H1 (cell line): ENCODE measurements around the gene CYP2E1. TPM values are rescaled to one million over a fixed set of nuclear protein-coding genes. Genes with fewer than 3 reads are reported as not detected.
"Not testable (repeated sequence)": the region's sequence is repeated elsewhere in the genome, so short reads cannot be mapped to it uniquely, and the experiment has no call there.

ENCODE experiments used
- CTCF ChIA-PET: fragments of 300-600 bp; sonication (Branson Sonifier 250); formaldehyde crosslinking; loops from one replicate; lab custom pipeline; 2021; ENCODE audit not compliant: partially characterized antibody; lab: Charles Lee
- POLR2A ChIA-PET: fragments of 300-600 bp; sonication (Branson Sonifier 250); formaldehyde crosslinking; loops from one replicate; lab custom pipeline; 2021; ENCODE audit warnings: inconsistent platforms; ENCODE audit not compliant: partially characterized antibody; lab: Charles Lee
- DNase-seq, 2 experiments: peaks; one replicate each; pipeline versions ENCODE4 v3.0.0 to v3.0.0-alpha.2; 2010 to 2022; ENCODE audit warnings: low spot score in 2 of 2, low read depth in 1 of 2, mixed read lengths in 1 of 2
- FAIRE-seq: peaks from 2 replicates; lab custom pipeline; 2011; peaks lifted over from hg19 to GRCh38; lab: Jason Lieb, UNC
- H2AFZ ChIP-seq: 2 replicates; pipeline ENCODE4 v1.8.1; 2012; ENCODE audit warnings: low read length, inconsistent platforms
- H2AK5ac ChIP-seq: 2 replicates; pipeline ENCODE4 v1.6.1; 2013; ENCODE audit warnings: low read depth, low read length
- H2BK120ac ChIP-seq: replicated peaks from 2 replicates; pipeline ENCODE3; 2013; ENCODE audit warnings: low read depth, low read length, inconsistent platforms
- H2BK12ac ChIP-seq: 2 replicates; pipeline ENCODE4 v1.6.1; 2013; ENCODE audit warnings: low read depth, low read length
- H2BK15ac ChIP-seq: 2 replicates; pipeline ENCODE4 v1.6.1; 2013; ENCODE audit warnings: low read length
- H2BK20ac ChIP-seq: 2 replicates; pipeline ENCODE4 v1.6.1; 2013; ENCODE audit warnings: low read length
- H2BK5ac ChIP-seq: 2 replicates; pipeline ENCODE4 v1.6.1; 2013; ENCODE audit warnings: low read depth, low read length
- H3K14ac ChIP-seq: 2 replicates; pipeline ENCODE4 v1.6.1; 2013; ENCODE audit warnings: inconsistent platforms; ENCODE audit not compliant: insufficient read length
- H3K18ac ChIP-seq: 2 replicates; pipeline ENCODE4 v1.6.1; 2013; ENCODE audit warnings: low read length; ENCODE audit errors: extremely low read depth
- H3K23ac ChIP-seq: 2 replicates; pipeline ENCODE4 v1.6.1; 2013; ENCODE audit warnings: inconsistent platforms; ENCODE audit not compliant: insufficient read length
- H3K23me2 ChIP-seq: 2 replicates; pipeline ENCODE4 v1.6.1; 2013; ENCODE audit warnings: low read depth, low read length
- H3K27ac ChIP-seq: 2 replicates; pipeline ENCODE4 v1.6.1; 2011; ENCODE audit warnings: low read depth, low read length, inconsistent platforms
- H3K27me3 ChIP-seq, 4 experiments: replicated peaks in 1 of 4; 1 replicate in 1 of 4; 2 replicates in 3 of 4; pipeline versions ENCODE4 v1.6.1 to v1.8.1; 2011 to 2013; ENCODE audit warnings: low read length in 3 of 4, mild to moderate bottlenecking in 3 of 4, inconsistent platforms in 2 of 4, mixed read lengths in 2 of 4, moderate library complexity in 1 of 4; ENCODE audit not compliant: control insufficient read depth in 3 of 4, insufficient read depth in 3 of 4; ENCODE audit errors: extremely low read depth in 1 of 4
- H3K36me3 ChIP-seq, 4 experiments: 2 replicates each; pipeline versions ENCODE4 v1.6.1 to v1.8.1; 2011 to 2013; ENCODE audit warnings: mild to moderate bottlenecking in 4 of 4, low read length in 3 of 4, moderate library complexity in 2 of 4, control low read depth in 1 of 4, inconsistent platforms in 1 of 4; ENCODE audit not compliant: insufficient read depth in 4 of 4, control insufficient read depth in 2 of 4
- H3K4ac ChIP-seq: replicated peaks from 2 replicates; pipeline ENCODE3; 2013; ENCODE audit warnings: low read length, low read depth, mixed read lengths, inconsistent platforms; ENCODE audit not compliant: insufficient read length
- H3K4me1 ChIP-seq, 4 experiments: replicated peaks in 1 of 4; 1 replicate in 1 of 4; 2 replicates in 3 of 4; pipeline versions ENCODE4 v1.6.1 to v1.8.1; 2011 to 2013; ENCODE audit warnings: low read length in 3 of 4, inconsistent platforms in 2 of 4, mixed read lengths in 1 of 4; ENCODE audit not compliant: insufficient read depth in 4 of 4, control insufficient read depth in 3 of 4
- H3K4me2 ChIP-seq, 2 experiments: 2 replicates each; pipeline versions ENCODE4 v1.6.1 to v1.8.1; 2011 to 2013; ENCODE audit warnings: low read depth in 2 of 2, low read length in 2 of 2, control low read depth in 1 of 2, inconsistent platforms in 1 of 2, mild to moderate bottlenecking in 1 of 2; ENCODE audit not compliant: insufficient read depth in 1 of 2
- H3K4me3 ChIP-seq, 4 experiments: fragments of 200-600, 300-600 bp in 1 of 4; sonication (generic), shearing (Covaris generic), sonication (Bioruptor Twin) in 1 of 4; 2 replicates each; pipeline versions ENCODE4 v1.5.1 to v1.8.1; 2011 to 2016; ENCODE audit warnings: low read length in 4 of 4, low read depth in 3 of 4, control low read depth in 2 of 4, inconsistent platforms in 2 of 4, mild to moderate bottlenecking in 2 of 4, mixed read lengths in 1 of 4, moderate library complexity in 1 of 4; ENCODE audit not compliant: insufficient read depth in 2 of 4; ENCODE audit errors: extremely low read depth in 1 of 4
- H3K56ac ChIP-seq: replicated peaks from 2 replicates; pipeline ENCODE3; 2013; ENCODE audit warnings: low read depth, mild to moderate bottlenecking, mixed read lengths, low read length, inconsistent platforms; ENCODE audit not compliant: insufficient read length
- H3K79me1 ChIP-seq: 2 replicates; pipeline ENCODE4 v1.6.1; 2013; ENCODE audit warnings: low read depth, low read length, control low read depth
- H3K79me2 ChIP-seq, 2 experiments: 2 replicates each; pipeline versions ENCODE4 v1.6.1 to v1.8.1; 2012 to 2013; ENCODE audit warnings: low read length in 2 of 2, mild to moderate bottlenecking in 2 of 2, inconsistent platforms in 1 of 2; ENCODE audit not compliant: insufficient read depth in 2 of 2, control insufficient read depth in 1 of 2
- H3K9ac ChIP-seq, 4 experiments: replicated peaks in 1 of 4; 1 replicate in 1 of 4; 2 replicates in 3 of 4; pipeline versions ENCODE4 v1.6.1 to v1.8.1; 2011 to 2013; ENCODE audit warnings: low read depth in 3 of 4, low read length in 3 of 4, control low read depth in 2 of 4, mild to moderate bottlenecking in 2 of 4, moderate library complexity in 2 of 4, inconsistent platforms in 1 of 4; ENCODE audit errors: extremely low read depth in 1 of 4
- H3K9me3 ChIP-seq, 2 experiments: 2 replicates each; pipeline versions ENCODE4 v1.6.1 to v1.8.1; 2012 to 2013; ENCODE audit warnings: mild to moderate bottlenecking in 2 of 2, moderate library complexity in 2 of 2, control low read depth in 1 of 2, inconsistent platforms in 1 of 2, low read depth in 1 of 2, low read length in 1 of 2, mixed read lengths in 1 of 2; ENCODE audit not compliant: insufficient read depth in 2 of 2
- H4K20me1 ChIP-seq, 2 experiments: replicated peaks in 1 of 2; 2 replicates each; pipeline versions ENCODE3 to v1.8.1; 2011 to 2013; ENCODE audit warnings: inconsistent platforms in 2 of 2, low read length in 2 of 2, mild to moderate bottlenecking in 1 of 2; ENCODE audit not compliant: insufficient read depth in 2 of 2, control insufficient read depth in 1 of 2
- H4K5ac ChIP-seq: 2 replicates; pipeline ENCODE4 v1.6.1; 2013; ENCODE audit warnings: low read length, low read depth, mixed read lengths, inconsistent platforms; ENCODE audit not compliant: insufficient read length
- H4K8ac ChIP-seq: 2 replicates; pipeline ENCODE4 v1.8.0; 2013; ENCODE audit warnings: mild to moderate bottlenecking, moderate library complexity, low read length, inconsistent platforms; ENCODE audit not compliant: insufficient read depth; ENCODE audit errors: extremely low read depth
- H4K91ac ChIP-seq: replicated peaks from 2 replicates; pipeline ENCODE3; 2013; ENCODE audit warnings: low read length, mixed read lengths, inconsistent platforms; ENCODE audit not compliant: insufficient read length
- WGBS, 2 experiments: shearing (Covaris generic) in 1 of 2; methylation state at CpG; one replicate each; pipeline versions ENCODE4 v1.1.6 to v1.1.7; 2013 to 2015; ENCODE audit warnings: low lambda C conversion rate in 2 of 2, mixed read lengths in 2 of 2, inconsistent platforms in 1 of 2, low coverage in 1 of 2, missing lambda C conversion rate in 1 of 2; ENCODE audit not compliant: insufficient replicate concordance in 2 of 2, insufficient coverage in 1 of 2, insufficient read length in 1 of 2; ENCODE audit errors: extremely low coverage in 1 of 2, missing lambda C conversion rate in 1 of 2; 5-methylcytosine and 5-hydroxymethylcytosine counted together
- polyA plus RNA-seq, 7 experiments: library from polyadenylated mRNA; depleted of rRNA in 3 of 7; stranded (reverse) in 5 of 7; unstranded in 2 of 7; fragments of >200 nt in 5 of 7; fragments of 200-250 nt in 2 of 7; gene quantifications; 1 replicate in 5 of 7; 2 replicates in 1 of 7; 4 replicates in 1 of 7; pipeline versions ENCODE4 v1.2.1 to v1.2.3, GENCODE V29; 2011 to 2013; ENCODE audit warnings: missing spikeins in 2 of 7, mixed read lengths in 2 of 7
- total RNA-seq: library from RNA; stranded (reverse); fragmentation: NEBNext Ultra II Directional; extraction: Animal tissue kit (Norgen Biotek cat#: 25700); gene quantifications from 2 replicates; pipeline ENCODE4 v1.2.1, GENCODE V29; 2021

The CYP2E1 gene
- total and polyA plus RNA-seq, 2 of the 8 experiments (the other 6 are each of a cell fraction or from before 2014, with no cell fraction given) = 0.11 TPM; not detected in 1

DNA sequence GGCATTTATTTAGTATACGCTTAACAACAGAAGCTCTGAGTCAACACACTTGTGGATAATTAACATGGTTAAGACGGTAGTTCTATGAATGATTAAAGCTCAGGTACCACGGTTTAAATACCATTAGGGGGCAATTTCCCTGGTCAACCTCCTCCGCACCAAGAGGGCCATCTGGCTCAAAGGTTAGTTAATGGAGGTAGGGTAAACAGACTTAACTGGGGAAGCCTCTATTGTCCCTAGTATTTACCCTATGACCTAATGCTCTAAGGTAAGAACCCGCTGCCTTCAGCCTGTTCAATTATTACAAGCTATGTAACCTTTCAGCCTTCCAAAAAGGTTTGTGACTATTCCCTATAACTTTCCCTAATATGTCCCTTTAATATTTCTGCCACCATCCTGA lies 8.6 kb upstream of the CYP2E1 start:
- H2BK120ac ChIP-seq, H2BK20ac ChIP-seq, H3K4me1 ChIP-seq, H4K5ac ChIP-seq, H4K8ac ChIP-seq, H3K23me2 ChIP-seq, H4K91ac ChIP-seq, H3K27me3 ChIP-seq, H3K4ac ChIP-seq, H3K4me3 ChIP-seq, H3K4me2 ChIP-seq, CTCF ChIA-PET, DNase-seq, H2AK5ac ChIP-seq, H3K23ac ChIP-seq, H2BK12ac ChIP-seq, H2AFZ ChIP-seq, H3K79me2 ChIP-seq, H4K20me1 ChIP-seq, H2BK5ac ChIP-seq, H3K14ac ChIP-seq, POLR2A ChIA-PET, H3K36me3 ChIP-seq, H3K79me1 ChIP-seq, H3K56ac ChIP-seq, H2BK15ac ChIP-seq, H3K9ac ChIP-seq, FAIRE-seq, H3K27ac ChIP-seq, H3K18ac ChIP-seq: not testable (repeated sequence)
- H3K9me3 ChIP-seq = peaks cover 34 to 44% of the 10 kb centered on the region in 2 experiments
- WGBS, 2 experiments = 82% methylated on average over 5 of the region's 5 CpGs; no CpG with 5 or more reads in 1 of the 2 experiments
